CD14-positive monocyte (primary cell): ENCODE data around the gene DTNB. TPM values are rescaled to one million over a fixed set of nuclear protein-coding genes. Genes with fewer than 3 reads are reported as not detected.

ENCODE experiments used
- DNase-seq, 3 donors: peaks; one replicate each; pipeline ENCODE4 v3.0.0-alpha.2; 2011 to 2022
- H2AFZ ChIP-seq: 2 replicates; pipeline ENCODE4 v1.6.0; 2012; ENCODE audit warnings: mild to moderate bottlenecking, low read depth, low read length, inconsistent platforms; ENCODE audit not compliant: insufficient read depth, poor library complexity, severe bottlenecking
- H3K27ac ChIP-seq, 2 donors: 1 replicate in 1 of 2; 2 replicates in 1 of 2; pipeline ENCODE4 v1.5.1; 2012 to 2013; ENCODE audit warnings: low read length in 2 of 2, control low read depth in 1 of 2, inconsistent platforms in 1 of 2, low read depth in 1 of 2, mild to moderate bottlenecking in 1 of 2
- H3K27me3 ChIP-seq, 2 donors: one replicate each; pipeline versions ENCODE4 v1.6.0 to v1.6.1; 2011 to 2013; ENCODE audit warnings: low read length in 2 of 2; ENCODE audit not compliant: control insufficient read depth in 2 of 2, insufficient read depth in 2 of 2
- H3K36me3 ChIP-seq, 2 donors: replicated peaks in 1 of 2; 1 replicate in 1 of 2; 2 replicates in 1 of 2; pipeline versions ENCODE4 v1.5.1 to v1.6.1; 2012 to 2013; ENCODE audit warnings: low read length in 2 of 2, control low read depth in 1 of 2, inconsistent platforms in 1 of 2, mild to moderate bottlenecking in 1 of 2; ENCODE audit not compliant: insufficient read depth in 2 of 2, control insufficient read depth in 1 of 2
- H3K4me1 ChIP-seq, 2 donors: 1 replicate in 1 of 2; 2 replicates in 1 of 2; pipeline versions ENCODE4 v1.5.1 to v1.6.1; 2012 to 2013; ENCODE audit warnings: low read length in 2 of 2, control low read depth in 1 of 2, inconsistent platforms in 1 of 2, mild to moderate bottlenecking in 1 of 2, moderate library complexity in 1 of 2; ENCODE audit not compliant: insufficient read depth in 2 of 2, control insufficient read depth in 1 of 2
- H3K4me2 ChIP-seq: replicated peaks from 2 replicates; pipeline ENCODE3; 2012; ENCODE audit warnings: low read length, moderate library complexity, mild to moderate bottlenecking; ENCODE audit not compliant: poor library complexity, severe bottlenecking; ENCODE audit errors: extremely low read depth
- H3K4me3 ChIP-seq, 3 experiments: fragments of 200-600 bp in 1 of 3; sonication (generic) in 1 of 3; replicated peaks in 1 of 3; 1 replicate in 2 of 3; 2 replicates in 1 of 3; pipeline ENCODE4 v1.5.1; 2011 to 2013; ENCODE audit warnings: low read length in 3 of 3, mild to moderate bottlenecking in 3 of 3, control low read depth in 2 of 3, low read depth in 2 of 3, inconsistent platforms in 1 of 3, moderate library complexity in 1 of 3
- H3K79me2 ChIP-seq: 2 replicates; pipeline ENCODE4 v1.6.0; 2012; ENCODE audit warnings: mild to moderate bottlenecking, control low read depth, inconsistent platforms, low read length, moderate library complexity; ENCODE audit not compliant: insufficient read depth
- H3K9ac ChIP-seq: 2 replicates; pipeline ENCODE4 v1.6.0; 2017; ENCODE audit warnings: low read length, mild to moderate bottlenecking; ENCODE audit not compliant: insufficient read depth, poor library complexity, severe bottlenecking
- H3K9me3 ChIP-seq, 2 donors: replicated peaks in 1 of 2; 1 replicate in 1 of 2; 2 replicates in 1 of 2; pipeline versions ENCODE4 v1.5.1 to v1.6.1; 2012 to 2013; ENCODE audit warnings: low read length in 2 of 2, control low read depth in 1 of 2; ENCODE audit not compliant: control insufficient read depth in 1 of 2, insufficient read depth in 1 of 2
- H4K20me1 ChIP-seq: 2 replicates; pipeline ENCODE4 v1.6.0; 2012; ENCODE audit warnings: mild to moderate bottlenecking, low read length, control low read depth, moderate library complexity; ENCODE audit not compliant: insufficient read depth
- H3K27ac Mint-ChIP-seq, 7 donors: one replicate each; pipeline ENCODE4 v1.8.0; 2020; ENCODE audit warnings: mild to moderate bottlenecking in 7 of 7, mixed read lengths in 7 of 7, moderate library complexity in 6 of 7, inconsistent platforms in 2 of 7
- H3K27me3 Mint-ChIP-seq, 3 donors: one replicate each; pipeline ENCODE4 v1.8.0; 2021 to 2022; ENCODE audit warnings: low read depth in 3 of 3, mild to moderate bottlenecking in 3 of 3, mixed read lengths in 3 of 3, moderate library complexity in 3 of 3, inconsistent platforms in 1 of 3
- H3K36me3 Mint-ChIP-seq, 2 donors: one replicate each; pipeline ENCODE4 v1.8.0; 2020; ENCODE audit warnings: mixed read lengths in 2 of 2, inconsistent platforms in 1 of 2, mild to moderate bottlenecking in 1 of 2
- H3K4me1 Mint-ChIP-seq: one replicate; pipeline ENCODE4 v1.8.0; 2020; ENCODE audit warnings: mild to moderate bottlenecking, mixed read lengths
- H3K4me3 Mint-ChIP-seq, 2 donors: one replicate each; pipeline ENCODE4 v1.8.0; 2020; ENCODE audit warnings: mild to moderate bottlenecking in 2 of 2, mixed read lengths in 2 of 2, moderate library complexity in 1 of 2
- H3K9me3 Mint-ChIP-seq, 7 donors: one replicate each; pipeline ENCODE4 v1.8.0; 2020 to 2022; ENCODE audit warnings: mixed read lengths in 7 of 7, mild to moderate bottlenecking in 6 of 7, moderate library complexity in 6 of 7, inconsistent platforms in 2 of 7
- WGBS: methylation state at CpG from one replicate; pipeline ENCODE4 v1.1.5; 2013; ENCODE audit warnings: missing lambda C conversion rate; ENCODE audit not compliant: insufficient coverage; 5-methylcytosine and 5-hydroxymethylcytosine counted together
- intact Hi-C, 2 donors: fragments of 100-400 bp; cut with micrococcal nuclease; formaldehyde crosslinking; loops; one replicate each; pipeline versions ENCODE4 v1.15.0 to v1.15.1; 2023
- polyA plus RNA-seq, 3 donors: library from polyadenylated mRNA; depleted of rRNA in 1 of 3; unstranded in 2 of 3; stranded (reverse) in 1 of 3; fragments of 300-500 nt in 2 of 3; fragments of >200 nt in 1 of 3; fragmentation: Illumina TruSeq in 2 of 3; gene quantifications; 1 replicate in 2 of 3; 2 replicates in 1 of 3; pipeline ENCODE4 v1.2.3, GENCODE V29; 2012 to 2021
- TF ChIP-seq, protein P1 (sequence below): fragments of 200-600 bp; IDR thresholded peaks from one replicate; pipeline ENCODE4 v1.8.0; 2022; ENCODE audit warnings: antibody characterized with exemption, mild to moderate bottlenecking

Gene DTNB
- polyA plus RNA-seq, 3 donors = 3.0 to 4.2 (median 3.3) TPM

DNA sequence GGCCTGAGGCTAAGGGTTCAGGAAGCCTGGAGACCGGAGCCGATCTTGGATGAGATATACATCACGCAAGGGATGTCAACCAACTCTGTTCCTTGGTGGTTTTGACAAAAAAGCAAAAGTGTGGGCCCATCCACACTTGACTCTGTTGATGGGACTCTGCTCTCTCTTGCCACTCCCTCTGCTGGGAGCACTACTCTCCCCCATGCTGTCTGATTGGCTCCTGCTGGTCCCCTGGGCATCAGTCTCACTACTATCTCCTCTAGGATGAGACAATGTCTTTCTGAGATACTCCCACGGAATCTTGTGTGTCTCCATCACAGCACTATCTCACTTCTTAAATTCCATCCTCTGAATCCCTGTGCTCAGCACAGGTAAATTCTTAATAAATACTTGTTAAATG, 274.8 kb downstream of the DTNB start:
- H2AFZ ChIP-seq = no peak overlapping the region
- no peak overlapping the region for H3K9ac ChIP-seq
- WGBS = 94% methylated on average over 3 of the region's 4 CpGs
- H3K9me3 ChIP-seq = no peaks in the 10 kb centered on the region
- no peak for DNase-seq
- H3K4me2 ChIP-seq = no peak overlapping the region
- no peaks in the 10 kb centered on the region for H3K27me3 ChIP-seq
- H3K27me3 Mint-ChIP-seq = peaks cover 0 to 4% (median 3%) of the 10 kb centered on the region in 3 donors
- H3K79me2 ChIP-seq = no peaks in the 10 kb centered on the region
- H3K36me3 ChIP-seq = no peaks in the 10 kb centered on the region
- H3K4me3 ChIP-seq = no peak overlapping the region
- no peak overlapping the region for H3K4me3 Mint-ChIP-seq
- no peaks in the 10 kb centered on the region for H3K9me3 Mint-ChIP-seq
- no peak overlapping the region for H3K27ac ChIP-seq
- TF ChIP-seq, protein P1, sequence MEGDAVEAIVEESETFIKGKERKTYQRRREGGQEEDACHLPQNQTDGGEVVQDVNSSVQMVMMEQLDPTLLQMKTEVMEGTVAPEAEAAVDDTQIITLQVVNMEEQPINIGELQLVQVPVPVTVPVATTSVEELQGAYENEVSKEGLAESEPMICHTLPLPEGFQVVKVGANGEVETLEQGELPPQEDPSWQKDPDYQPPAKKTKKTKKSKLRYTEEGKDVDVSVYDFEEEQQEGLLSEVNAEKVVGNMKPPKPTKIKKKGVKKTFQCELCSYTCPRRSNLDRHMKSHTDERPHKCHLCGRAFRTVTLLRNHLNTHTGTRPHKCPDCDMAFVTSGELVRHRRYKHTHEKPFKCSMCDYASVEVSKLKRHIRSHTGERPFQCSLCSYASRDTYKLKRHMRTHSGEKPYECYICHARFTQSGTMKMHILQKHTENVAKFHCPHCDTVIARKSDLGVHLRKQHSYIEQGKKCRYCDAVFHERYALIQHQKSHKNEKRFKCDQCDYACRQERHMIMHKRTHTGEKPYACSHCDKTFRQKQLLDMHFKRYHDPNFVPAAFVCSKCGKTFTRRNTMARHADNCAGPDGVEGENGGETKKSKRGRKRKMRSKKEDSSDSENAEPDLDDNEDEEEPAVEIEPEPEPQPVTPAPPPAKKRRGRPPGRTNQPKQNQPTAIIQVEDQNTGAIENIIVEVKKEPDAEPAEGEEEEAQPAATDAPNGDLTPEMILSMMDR = no peak
- intact Hi-C loops = no loop called here
- H3K4me1 Mint-ChIP-seq = no peaks in the 10 kb centered on the region
- no peak overlapping the region for H3K27ac Mint-ChIP-seq
- no peaks in the 10 kb centered on the region for H3K36me3 Mint-ChIP-seq
- H3K4me1 ChIP-seq = no peaks in the 10 kb centered on the region
- no peaks in the 10 kb centered on the region for H4K20me1 ChIP-seq

DNA sequence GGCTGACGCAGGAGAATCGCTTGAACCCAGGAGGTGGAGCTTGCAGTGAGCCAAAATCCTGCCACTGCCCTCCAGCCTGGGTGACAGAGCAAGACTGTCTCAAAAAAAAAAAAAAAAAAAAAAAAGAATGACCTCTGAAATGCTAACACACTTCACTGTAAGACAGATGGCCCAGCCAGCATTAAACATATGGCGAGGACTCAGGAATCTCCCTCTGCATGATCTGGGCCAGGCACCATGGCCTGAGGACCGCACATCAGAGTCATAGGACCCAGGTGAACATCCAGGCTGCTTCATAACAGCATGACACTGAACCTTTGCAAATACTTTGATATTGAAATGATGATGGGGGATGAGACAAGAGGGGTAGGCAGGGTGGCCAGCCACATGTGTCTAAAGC, 275.6 kb downstream of the DTNB start:
- peaks cover 0 to 2% (median 1%) of the 10 kb centered on the region in 3 donors for H3K27me3 Mint-ChIP-seq
- no peak overlapping the region for H2AFZ ChIP-seq
- H3K4me3 ChIP-seq = no peak overlapping the region
- WGBS = 97% methylated on average over 4 of the region's 4 CpGs
- no peaks in the 10 kb centered on the region for H3K9me3 Mint-ChIP-seq
- H3K27ac Mint-ChIP-seq = no peak overlapping the region
- no peaks in the 10 kb centered on the region for H3K9me3 ChIP-seq
- H3K27me3 ChIP-seq = no peaks in the 10 kb centered on the region
- no peak overlapping the region for H3K27ac ChIP-seq
- no peak overlapping the region for H3K4me2 ChIP-seq
- no peaks in the 10 kb centered on the region for H3K36me3 Mint-ChIP-seq
- TF ChIP-seq, protein P1 = no peak
- intact Hi-C loops = no loop called here
- no peaks in the 10 kb centered on the region for H3K4me1 ChIP-seq
- H3K36me3 ChIP-seq = no peaks in the 10 kb centered on the region
- no peak overlapping the region for H3K4me3 Mint-ChIP-seq
- no peaks in the 10 kb centered on the region for H3K4me1 Mint-ChIP-seq
- H3K79me2 ChIP-seq = no peaks in the 10 kb centered on the region
- no peak for DNase-seq
- H4K20me1 ChIP-seq = no peaks in the 10 kb centered on the region
- no peak overlapping the region for H3K9ac ChIP-seq
